Spleen (tissue), 3 donors: Measurements from ENCODE around the gene PTPRG.

Experiments used
- POLR2A ChIP-seq, 3 donors: fragments of 450-650 bp; IDR thresholded peaks; one replicate each; pipeline ENCODE4 v1.5.1; 2017; ENCODE audit warnings: antibody characterized with exemption in 3 of 3, mild to moderate bottlenecking in 1 of 3
- POLR2AphosphoS5 ChIP-seq, 3 donors: sonication (generic); formaldehyde crosslinking; IDR thresholded peaks; one replicate each; pipeline ENCODE4 v1.5.1; 2017; ENCODE audit warnings: antibody characterized with exemption in 3 of 3

GRCh38 chr3:62252438-62253157, 691.2 kb downstream of the PTPRG start:
- TF ChIP-seq POLR2A (IDR thresholded peaks at IDR 0.05) = no peak
- TF ChIP-seq POLR2AphosphoS5 (IDR thresholded peaks at IDR 0.05) = no peak
